Activated T-helper 1 cell treated with Interleukin-2 at 50 U/mL for 16 hours (primary cell): ENCODE results near the gene ZNF609.
"Not testable (repeated sequence)": the region's sequence is repeated elsewhere in the genome, so short reads cannot be mapped to it uniquely, and the experiment has no call there.

Experiments used
- DNase-seq: peaks from one replicate; pipeline ENCODE4 v3.0.0-alpha.2; 2020; ENCODE audit warnings: low read depth

Gene ZNF609

DNA sequence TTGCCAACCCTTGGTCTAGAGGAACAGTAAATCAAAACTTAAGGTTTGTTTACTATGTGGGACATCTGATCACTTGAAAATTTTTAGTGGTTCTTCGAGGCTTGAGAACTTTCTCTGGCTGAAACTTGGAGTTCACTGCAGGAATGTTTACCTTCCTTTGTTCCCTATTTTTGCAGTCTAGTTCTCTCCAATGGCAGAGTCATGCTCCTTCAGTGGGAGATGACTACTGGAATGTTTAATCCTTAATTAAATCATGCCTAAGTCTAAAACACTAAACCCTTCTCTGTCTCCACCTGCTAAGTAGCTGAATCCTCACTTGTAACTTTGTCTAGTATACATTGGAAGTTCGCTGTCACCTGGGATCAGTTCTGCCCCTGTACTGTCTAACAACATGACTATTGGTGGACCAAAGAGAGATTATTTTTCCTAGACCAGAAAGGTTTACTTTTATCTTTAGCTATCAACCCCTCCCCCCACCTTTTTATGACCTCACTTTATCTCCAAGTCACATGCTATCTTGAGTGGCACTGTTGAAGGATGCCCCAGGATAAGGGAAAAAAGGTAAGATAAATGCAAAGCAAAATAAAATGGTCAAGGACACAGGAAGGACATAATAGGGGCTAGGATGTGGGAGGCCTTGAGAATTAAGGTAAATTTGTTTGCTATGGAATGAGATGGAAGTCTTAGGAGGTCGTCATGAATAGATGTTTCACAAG, 1.2 kb upstream of the ZNF609 start:
- no peak for DNase-seq

DNA sequence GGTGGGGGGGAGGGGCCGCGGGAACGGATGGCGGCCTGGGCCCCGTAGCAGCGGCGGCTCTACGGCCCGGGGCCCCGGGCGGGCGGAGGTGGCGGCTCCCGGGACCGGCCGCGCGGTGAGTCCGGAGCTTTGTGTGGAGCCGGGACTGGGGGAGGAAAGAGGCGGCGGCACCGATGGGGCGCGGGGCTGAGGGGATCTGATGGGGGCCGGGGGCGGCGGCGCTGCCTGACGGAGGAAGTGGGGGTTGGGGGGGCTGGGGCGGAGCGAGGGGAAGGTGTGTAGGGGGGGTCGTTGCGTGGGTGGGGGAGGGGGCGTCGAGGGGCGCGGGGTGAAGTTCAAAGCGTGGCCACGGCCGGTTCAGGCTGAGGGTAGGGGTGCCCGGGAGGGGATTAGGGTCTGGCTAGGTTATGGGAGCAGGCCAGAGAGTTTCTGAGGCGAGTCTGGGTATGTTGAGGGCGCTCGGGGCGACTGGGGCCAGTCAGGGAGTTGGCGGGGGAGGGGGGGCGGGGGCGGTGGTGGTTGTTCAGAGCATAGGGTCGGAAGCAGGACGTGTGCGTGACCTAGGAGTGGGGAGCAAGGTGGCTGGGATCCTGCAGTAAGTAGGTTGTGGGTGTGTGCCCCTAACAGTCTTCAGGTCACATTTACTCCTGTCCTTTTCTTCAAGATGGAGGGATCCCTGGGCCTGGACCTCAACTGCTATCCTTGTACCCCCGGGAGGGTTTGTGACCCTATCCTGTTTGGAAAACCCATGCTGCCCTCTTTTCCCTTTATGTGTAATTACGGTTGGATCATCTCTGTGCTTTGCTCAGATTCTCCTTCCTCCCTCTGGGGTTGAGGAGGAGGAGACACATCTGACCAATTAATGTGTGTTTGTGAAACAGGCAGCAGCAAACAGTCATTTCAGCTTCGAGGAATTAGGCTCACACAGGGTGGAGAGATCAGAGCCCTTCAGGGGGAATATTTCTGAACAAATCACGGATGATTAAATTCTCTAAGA, 644 bp downstream of the ZNF609 start:
- DNase-seq: peak; percentile 10

DNA sequence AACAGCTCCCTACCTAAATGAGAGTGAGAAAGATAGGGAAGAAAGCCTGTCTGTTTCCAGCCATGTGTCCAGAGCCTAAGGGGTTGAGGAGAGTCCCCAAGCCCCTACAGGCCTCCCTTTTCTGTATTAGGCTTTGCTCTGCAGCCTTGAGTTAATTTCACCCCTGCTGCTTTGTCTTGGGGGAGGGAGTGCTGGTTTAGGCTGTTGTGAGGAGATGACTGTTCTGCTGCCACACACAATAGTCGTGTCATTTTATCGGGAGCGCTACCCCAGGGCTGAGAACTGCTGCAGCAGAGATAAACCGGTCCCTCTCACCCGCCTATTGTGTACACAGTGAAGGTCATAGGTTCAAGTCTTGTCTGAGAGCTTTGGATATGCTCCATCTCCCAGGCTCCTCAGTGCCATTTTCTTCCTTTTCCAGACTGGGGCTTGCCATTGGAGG, 1.4 kb downstream of the ZNF609 start:
- DNase-seq: no peak

DNA sequence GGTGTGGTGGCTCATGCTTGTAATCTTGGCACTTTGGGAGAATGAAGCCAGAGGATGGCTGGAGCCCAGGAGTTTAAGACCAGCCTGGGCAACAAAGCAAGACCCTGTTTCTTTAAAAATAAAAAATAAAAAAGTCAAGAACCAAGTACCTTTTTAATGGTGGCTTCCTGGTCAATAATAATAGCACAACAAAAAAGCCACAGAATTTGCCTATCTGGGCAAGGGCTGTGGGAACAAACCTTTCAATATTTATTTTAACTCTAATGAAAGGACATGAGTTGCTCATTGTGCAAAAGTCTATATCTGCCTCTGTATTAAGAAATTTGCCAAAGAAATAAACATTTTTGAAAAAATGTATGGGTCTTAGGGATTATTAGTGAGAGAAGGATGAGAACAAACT, 2.1 kb downstream of the ZNF609 start:
- DNase-seq: no peak

DNA sequence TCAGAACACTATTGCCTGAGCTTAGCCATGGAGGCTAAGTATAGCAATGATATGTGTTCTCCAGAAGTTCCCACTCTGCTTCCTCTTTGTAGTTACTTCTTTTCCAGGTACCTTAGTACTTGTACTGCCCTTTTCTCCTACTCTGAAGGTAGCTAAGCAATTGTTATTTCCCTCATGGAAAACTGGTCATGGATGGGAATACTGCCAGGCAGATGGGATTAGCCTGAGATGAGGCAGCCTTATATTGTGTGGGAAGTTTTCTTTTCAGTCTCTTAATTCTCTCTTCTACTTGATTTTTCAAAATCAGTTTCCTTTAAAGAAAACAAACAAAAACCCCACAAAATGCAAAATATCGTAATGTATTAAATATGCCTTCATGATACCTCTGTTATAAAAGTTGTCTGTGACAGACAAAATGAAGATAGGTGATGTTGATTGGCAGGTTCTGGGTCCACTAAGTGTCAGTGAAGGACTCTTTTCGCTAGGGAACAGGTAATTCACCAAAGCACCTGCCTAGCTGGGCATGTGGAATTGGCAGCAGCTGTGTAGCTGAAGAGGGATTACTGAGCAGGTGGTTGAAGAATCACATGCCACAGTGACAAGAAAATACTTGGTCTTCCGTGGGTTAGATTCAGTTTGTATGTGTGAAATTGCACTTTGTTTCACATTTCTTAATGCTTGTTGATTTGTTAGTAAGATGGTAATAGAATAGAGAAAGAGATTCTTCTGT, 4.1 kb downstream of the ZNF609 start:
- no peak for DNase-seq

DNA sequence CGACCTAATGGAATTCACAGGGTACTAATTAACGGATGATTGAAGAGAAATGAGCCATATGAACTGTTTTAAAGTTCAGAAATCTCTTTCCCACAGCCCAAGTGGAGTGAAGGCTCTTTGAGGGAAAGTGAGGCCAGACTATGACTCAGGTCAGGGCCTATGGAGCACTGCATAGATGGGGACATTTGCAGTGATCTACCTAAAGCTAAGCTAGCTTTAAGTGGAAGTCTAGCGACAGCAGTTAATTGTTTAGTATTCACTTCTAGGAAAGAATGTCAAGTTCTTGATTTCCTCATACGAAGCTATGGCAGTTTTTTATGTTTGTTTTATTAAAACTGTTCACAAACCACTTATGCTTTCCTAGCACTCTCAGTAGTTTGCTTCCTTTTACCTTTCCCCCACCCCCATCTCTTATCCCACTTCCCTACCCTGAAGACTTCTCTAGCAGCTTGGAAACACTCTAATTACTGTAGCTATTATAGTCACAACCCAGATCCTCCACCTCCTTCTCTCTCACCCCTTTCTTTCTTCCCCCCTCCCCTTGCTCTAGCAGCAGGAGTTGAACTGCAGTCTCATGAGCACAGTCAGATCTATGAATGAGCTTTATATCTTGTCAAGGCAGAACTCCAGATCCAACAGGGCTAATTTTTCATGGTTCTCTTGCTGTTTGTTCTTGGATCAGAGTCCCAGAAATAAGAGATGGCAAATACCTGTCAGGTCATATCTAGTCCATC, 6.2 kb downstream of the ZNF609 start:
- no peak for DNase-seq

DNA sequence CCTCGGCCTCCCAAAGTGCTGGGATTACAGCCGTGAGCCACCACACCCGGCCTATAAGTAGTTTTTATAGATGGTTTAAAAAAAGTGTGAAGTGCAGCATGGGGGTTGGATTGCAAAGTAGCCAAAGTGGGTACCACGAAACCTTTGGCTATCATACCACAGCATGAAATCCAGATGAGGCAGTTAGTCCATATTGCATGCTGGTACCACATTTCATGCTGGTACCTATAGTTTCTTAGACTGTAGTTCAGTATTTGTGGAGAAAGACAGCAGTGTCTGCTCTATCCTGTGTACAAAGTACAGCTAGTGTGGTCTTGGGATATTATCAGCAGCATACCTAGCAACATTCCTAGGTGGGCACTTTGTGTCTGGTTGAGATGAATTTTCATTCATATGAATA, 11.8 kb downstream of the ZNF609 start:
- DNase-seq: no peak

DNA sequence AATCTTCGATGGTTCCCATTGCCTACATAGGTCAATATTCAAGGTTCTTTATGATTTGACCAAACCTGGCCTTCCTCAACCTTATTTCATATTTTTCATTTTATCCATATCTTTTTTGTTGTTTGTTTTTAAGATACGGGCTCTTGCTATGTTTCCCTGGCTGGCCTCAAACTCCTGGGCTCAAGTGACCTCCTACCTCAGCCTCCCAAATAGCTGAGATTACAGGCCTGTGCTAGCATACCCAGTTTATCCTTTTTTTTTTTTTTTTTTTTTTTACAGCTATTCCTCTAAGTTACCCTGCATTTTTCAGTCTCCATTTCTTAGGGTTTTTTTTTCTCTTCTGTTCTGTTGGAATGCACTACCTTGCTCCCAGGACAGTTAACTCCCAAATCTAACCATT, 14.5 kb downstream of the ZNF609 start:
- no peak for DNase-seq

DNA sequence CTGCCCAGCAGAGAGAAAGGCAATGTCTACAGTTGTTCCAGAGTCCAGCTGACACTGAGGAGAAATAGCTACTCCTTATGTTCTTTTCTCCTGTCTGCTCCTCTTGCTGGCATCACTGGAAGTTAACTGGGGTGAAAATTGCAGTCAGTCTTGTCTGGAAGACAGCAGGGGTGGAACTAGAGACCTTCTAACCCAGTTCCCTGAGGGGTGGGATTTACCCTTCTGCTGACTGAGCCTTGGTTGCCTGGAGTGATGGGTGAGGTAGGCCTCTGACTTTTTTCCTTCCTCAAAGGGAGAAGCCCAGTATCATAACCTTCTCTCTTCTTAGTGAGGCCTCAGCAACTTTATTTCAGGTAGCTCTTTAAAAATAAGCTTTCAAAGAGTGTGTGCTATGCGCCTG, 16.2 kb downstream of the ZNF609 start:
- DNase-seq: no peak

DNA sequence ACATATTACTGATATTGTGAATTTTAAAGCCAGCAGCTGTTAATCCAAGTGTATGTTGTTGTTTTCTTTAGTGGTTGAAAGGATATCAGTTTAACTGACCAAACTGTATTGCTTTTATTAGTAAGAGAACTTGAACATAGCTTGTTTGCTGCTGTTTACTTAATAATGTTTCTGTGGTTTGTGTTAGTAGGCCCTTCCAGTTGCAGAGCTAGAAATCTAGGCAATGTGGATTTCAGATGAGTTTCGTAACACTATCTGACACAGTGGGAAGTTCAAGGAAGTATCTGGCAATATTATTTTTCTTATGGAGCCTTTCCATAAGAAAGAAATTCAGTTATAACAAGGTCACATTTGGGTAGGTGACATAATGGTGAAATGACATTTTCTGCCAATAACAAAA, 18.5 kb downstream of the ZNF609 start:
- no peak for DNase-seq

DNA sequence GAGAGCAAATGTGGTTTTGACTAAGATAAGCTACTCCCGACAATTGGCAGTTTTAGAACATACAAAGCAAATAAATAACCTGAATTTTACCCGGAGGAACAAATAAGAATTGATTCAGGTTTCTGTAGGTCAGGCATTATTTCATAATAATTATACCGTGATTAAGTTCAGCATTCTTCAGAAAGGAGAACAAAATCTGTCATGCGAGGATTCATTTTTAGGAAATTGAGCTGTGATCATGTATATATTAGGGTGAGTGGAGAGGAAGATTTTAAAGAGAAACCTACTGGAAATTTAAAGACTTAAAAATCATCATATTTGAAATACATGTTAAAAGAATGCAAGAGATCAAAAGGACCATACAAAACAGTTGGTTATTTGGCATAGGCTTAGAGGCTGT, 20.5 kb downstream of the ZNF609 start:
- DNase-seq: no peak

DNA sequence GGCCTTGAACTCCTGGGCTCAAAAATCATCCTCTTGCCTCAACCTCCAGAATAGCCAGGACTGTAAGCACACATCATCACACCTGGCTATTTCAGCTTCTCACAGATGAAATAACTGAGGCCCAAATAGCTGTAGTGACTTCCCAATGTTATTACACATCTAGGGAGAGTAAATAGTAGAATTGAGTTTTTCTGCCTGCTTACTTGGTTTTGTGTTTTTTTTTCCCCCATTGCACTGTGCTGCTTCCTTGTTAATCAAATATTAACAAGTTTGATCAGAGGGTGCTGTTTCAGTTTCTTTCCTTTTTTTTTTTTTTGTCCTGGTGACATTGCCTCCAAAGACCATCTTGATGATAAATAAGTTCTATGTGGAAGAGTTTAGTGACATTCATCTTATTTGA, 23.4 kb downstream of the ZNF609 start:
- no peak for DNase-seq

DNA sequence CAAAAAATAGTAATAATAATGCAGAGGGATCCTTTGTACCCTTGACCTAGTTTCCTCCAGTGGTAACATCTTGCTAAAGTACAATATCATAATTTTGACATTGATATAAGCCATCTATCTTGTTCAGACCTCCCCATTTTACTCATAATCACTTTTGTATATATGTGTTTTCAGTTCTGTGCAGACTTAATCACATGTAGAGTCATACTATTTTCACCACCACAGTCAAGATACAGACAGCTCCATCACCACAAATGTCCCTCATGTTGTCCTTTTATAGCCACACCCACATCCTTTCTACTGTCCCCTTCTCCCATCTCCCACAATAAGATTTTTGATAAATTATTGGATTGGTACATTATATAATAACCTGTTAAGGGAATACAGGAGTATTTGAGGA, 25.4 kb downstream of the ZNF609 start:
- DNase-seq: no peak

DNA sequence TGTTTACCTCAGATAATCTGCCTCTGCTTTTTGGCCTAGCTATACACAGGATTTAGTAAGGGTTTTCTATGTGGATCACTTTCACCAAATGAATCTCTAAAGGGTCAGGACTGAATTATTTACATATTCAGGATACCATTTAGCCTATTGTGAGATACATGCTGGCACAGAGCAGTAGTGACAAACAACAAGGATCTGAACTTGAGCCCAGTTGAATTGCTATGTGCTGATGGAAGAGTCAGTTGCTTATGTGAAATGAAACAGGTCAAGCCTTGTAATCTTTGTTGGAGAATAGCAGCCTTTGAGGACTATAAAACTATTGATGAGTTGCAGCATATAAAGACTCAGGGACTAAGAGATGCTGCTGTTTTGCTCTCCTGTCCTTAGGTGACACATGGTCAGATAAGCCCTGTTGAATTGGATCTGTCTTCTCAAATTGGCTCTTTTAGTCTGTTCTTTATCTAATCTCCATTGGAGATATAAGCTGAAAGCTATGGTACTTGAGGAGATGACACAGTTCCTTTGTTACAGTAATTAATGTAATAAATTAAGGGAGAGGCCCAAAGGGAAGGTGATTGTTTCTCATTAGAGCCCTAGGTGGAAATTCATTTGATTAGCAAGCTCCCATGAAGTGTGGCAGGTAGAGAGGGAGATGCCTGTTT, 30.4 kb downstream of the ZNF609 start:
- no peak for DNase-seq

DNA sequence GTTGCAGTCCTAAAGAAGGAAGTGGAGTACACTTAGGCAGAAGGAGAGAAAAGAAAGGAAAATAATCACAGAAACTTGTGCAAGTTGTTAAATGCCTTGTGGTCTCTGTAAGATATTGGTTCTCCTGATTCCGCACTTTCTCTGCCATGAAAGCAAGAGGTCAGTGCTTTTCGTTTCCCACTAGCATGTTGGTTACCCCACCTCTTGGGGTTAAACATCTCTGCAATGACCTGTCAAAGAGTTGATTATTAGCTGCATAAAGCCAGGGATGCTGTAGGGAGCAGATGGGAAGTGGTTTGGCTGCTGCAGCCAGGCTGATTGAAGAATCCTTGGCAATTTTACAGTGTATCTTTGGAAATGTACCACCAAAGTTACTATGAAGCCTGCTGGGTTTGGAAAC, 33.3 kb downstream of the ZNF609 start:
- no peak for DNase-seq

DNA sequence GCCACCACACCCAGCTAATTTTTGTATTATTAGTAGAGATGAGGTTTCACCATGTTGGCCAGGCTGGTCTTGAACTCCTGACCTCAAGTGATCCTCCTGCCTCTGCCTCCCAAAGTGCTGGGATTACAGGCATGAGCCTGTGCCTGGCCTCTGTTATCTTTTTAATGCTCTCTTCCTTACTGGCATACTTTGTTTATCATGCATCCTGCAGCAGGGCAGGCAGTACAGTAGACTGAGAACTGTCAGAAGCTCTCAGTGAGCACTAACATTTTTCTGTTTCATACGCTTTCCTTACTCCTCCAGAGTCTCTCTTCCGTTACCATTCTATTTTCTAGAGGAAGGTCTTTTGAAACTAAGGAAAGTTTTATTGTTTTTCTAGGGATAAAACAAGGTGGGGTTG, 35.6 kb downstream of the ZNF609 start:
- DNase-seq: not testable (repeated sequence)

DNA sequence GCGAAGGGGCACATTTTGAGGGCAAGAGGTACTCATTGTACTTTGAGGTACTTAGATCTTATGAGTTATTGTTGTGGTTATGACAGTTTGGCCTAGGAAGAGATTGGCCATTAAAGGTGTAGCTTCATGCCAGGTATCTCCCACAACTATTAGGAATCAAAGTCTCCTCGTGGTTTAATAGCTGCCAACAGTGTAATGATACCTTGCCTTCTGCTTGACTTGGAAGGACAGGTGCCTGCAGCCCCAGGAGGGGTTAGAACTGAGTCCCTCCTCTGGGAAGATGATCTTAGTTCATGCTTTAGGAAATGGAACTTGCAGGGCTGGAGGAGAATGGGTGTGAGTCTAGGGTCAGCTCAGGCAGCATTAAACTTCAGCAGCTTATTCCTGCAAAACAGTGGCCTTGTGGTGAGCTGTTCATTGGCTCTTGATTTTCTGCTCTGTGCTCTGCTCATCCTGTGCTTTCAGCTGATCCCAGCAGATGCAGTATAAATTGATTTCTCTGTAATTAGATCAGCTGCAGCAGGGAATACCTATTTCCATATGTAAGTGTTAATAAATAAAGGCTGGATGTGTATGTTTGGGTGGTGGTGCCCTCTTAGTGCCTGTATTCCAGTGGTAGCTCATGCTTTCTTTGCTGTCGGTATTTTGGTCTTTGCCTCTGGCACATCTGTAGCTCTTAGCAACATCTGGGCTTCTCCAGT, 40.5 kb downstream of the ZNF609 start:
- no peak for DNase-seq

DNA sequence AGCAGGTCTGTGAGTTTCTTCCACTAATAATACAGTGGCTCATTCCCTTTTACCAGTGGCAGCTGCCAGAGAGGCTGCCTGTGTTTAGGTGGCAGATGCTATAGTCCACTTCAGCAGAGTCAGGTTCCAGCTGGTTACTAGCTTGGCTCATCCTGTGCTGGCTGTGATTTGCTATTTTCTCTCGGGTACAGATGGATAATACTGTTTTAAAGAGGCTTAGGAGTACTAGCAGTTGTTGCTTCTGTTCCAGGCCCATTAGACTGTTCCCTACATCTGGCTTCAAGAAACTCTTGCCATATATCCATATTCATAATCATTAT, 41.0 kb downstream of the ZNF609 start:
- no peak for DNase-seq

DNA sequence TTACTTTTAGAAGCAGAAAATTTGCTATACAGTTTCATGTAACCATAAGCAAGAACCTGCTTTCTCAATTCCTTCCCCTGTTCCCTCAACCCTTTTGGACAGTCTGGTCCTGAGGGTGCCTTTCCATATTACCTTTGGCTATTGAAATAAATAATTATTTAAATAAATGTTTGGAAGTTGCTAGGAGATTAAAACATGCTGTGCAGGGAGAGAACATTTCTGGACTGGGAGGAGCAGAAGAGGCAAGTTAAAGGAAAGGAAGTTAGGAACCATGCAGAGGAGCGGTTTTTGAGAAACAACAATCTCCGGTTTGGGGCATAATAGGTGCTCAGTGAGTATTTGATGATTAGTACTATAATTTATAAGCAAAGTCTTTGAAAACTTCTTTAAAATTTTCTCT, 41.8 kb downstream of the ZNF609 start:
- no peak for DNase-seq

DNA sequence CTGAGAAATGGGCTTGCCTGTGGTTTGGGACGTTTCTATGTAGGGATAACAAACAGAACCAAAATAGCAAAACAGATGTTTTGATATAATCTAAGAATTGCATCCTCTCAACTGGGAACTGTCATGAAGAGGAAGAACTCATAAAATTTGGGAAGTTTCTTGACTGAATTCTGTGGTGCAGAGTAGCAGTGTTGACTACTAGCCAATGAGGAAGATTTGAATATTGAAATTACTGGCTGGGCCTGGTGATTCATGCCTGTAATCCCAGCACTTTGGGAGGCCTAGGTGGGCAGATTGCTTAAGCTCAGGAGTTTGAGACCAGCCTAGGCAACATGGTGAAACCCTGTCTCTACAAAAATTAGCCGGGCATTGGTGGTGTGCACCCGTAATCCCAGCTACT, 42.2 kb downstream of the ZNF609 start:
- DNase-seq: no peak

DNA sequence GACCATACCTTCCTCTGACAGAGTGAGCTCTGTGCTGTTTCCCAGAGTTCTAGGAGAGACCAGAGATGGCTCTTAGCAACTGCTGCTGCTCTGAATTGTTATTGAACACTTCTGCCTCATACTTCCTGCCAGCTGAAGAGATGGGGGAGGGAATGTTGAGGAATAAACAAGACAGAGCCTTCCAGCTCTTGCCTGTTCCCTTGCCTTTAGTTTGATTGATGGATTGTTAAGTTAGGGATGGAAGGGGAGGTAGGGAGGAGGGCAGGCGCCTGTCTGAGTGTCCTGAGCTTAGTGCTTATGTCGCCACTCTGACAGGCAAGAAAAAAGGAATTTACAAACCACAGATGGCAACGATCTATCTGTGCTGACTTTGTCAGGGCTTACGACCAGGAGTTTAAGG, 42.8 kb downstream of the ZNF609 start:
- DNase-seq: no peak
